GM12878 (cell line): ENCODE results near the gene HAGHL.

Experiments
- IKZF1 ChIP-seq: fragments of 450-650 bp; conservative IDR thresholded peaks from 2 replicates; pipeline ENCODE4 v1.6.1; 2017; ENCODE audit warnings: antibody characterized with exemption, mild to moderate bottlenecking
- RAD21 ChIP-seq: IDR thresholded peaks from 2 replicates; pipeline ENCODE4 v1.6.1; 2011; ENCODE audit warnings: mild to moderate bottlenecking, low read depth, low read length, moderate library complexity; ENCODE audit not compliant: insufficient read depth
- SREBF2 ChIP-seq: IDR thresholded peaks from 2 replicates; pipeline ENCODE4 v1.6.1; 2012; ENCODE audit warnings: mild to moderate bottlenecking, low read length
- ZBTB33 ChIP-seq: fragments of 450-650 bp; IDR thresholded peaks from 2 replicates; pipeline ENCODE4 v1.6.1; 2017; ENCODE audit warnings: mild to moderate bottlenecking

DNA sequence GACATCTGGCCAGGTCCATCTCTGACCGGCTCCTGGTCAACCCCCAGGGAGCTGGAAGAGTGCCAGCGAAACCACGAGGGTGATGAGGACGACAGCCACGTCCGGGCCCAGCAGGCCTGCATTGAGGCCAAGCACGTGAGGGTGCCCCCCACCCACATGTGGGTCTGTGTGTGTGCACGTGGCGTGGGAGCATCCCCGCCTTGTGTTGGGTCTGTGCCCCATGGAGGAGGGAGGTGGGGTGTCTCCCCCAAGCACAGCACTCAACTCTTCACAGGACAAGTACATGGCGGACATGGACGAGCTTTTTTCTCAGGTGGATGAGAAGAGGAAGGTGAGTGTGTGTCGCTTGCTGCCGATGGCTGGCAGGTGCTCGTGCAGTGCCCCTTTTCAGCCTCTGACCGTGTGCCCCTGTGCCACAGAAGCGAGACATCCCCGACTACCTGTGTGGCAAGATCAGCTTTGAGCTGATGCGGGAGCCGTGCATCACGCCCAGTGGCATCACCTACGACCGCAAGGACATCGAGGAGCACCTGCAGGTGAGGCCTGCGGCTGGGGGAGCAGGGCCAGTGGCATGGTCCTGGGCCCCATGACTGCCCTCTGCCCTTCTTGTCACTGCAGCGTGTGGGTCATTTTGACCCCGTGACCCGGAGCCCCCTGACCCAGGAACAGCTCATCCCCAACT lies 45.0 kb upstream of the HAGHL start:
- TF ChIP-seq ZBTB33 (no peak), RAD21 (no peak), SREBF2 (no peak), IKZF1 (no peak)
